Hepatocyte (in vitro differentiated cells): ENCODE measurements around the gene C1GALT1C1L. TPM values are rescaled to one million over a fixed set of nuclear protein-coding genes. Genes with fewer than 3 reads are reported as not detected.

Source experiments
- DNase-seq: peaks from one replicate; pipeline ENCODE4 v3.0.0-alpha.2; 2016; ENCODE audit warnings: low spot score
- H2AFZ ChIP-seq: fragments of 200-600 bp; sonication (generic); 2 replicates; pipeline ENCODE4 v1.6.0; 2016; ENCODE audit warnings: antibody characterized with exemption, mild to moderate bottlenecking
- H3K27ac ChIP-seq: fragments of 200-600 bp; sonication (generic); 2 replicates; pipeline ENCODE4 v1.5.1; 2016; ENCODE audit warnings: mild to moderate bottlenecking
- H3K27me3 ChIP-seq: fragments of 200-600 bp; sonication (generic); 2 replicates; pipeline ENCODE4 v1.6.1; 2016
- H3K36me3 ChIP-seq: fragments of 200-600 bp; sonication (generic); replicated peaks from 2 replicates; pipeline ENCODE4 v1.5.1; 2016; ENCODE audit warnings: low read depth; ENCODE audit not compliant: insufficient read depth
- H3K4me1 ChIP-seq: fragments of 200-600 bp; sonication (generic); 2 replicates; pipeline ENCODE4 v1.5.1; 2016; ENCODE audit warnings: mild to moderate bottlenecking, moderate library complexity; ENCODE audit not compliant: insufficient read depth
- H3K4me2 ChIP-seq: fragments of 200-600 bp; sonication (generic); 2 replicates; pipeline ENCODE4 v1.6.0; 2016
- H3K4me3 ChIP-seq: fragments of 200-600 bp; sonication (generic); 2 replicates; pipeline ENCODE4 v1.5.1; 2016; ENCODE audit warnings: mild to moderate bottlenecking
- H3K79me2 ChIP-seq: fragments of 200-600 bp; sonication (generic); 2 replicates; pipeline ENCODE4 v1.6.0; 2017; ENCODE audit warnings: mild to moderate bottlenecking
- H3K9me2 ChIP-seq: fragments of 200-600 bp; sonication (generic); replicated peaks from 2 replicates; pipeline ENCODE4 v1.6.0; 2017; ENCODE audit warnings: mild to moderate bottlenecking; ENCODE audit not compliant: insufficient read depth
- H3K9me3 ChIP-seq: fragments of 200-600 bp; sonication (generic); 2 replicates; pipeline ENCODE4 v1.5.1; 2016; ENCODE audit warnings: low read depth, mild to moderate bottlenecking
- H4K20me1 ChIP-seq: fragments of 200-600 bp; sonication (generic); 2 replicates; pipeline ENCODE4 v1.6.0; 2016; ENCODE audit warnings: mild to moderate bottlenecking; ENCODE audit not compliant: insufficient read depth, poor library complexity, severe bottlenecking
- CTCF ChIP-seq: fragments of 200-600 bp; sonication (generic); IDR thresholded peaks from 2 replicates; pipeline ENCODE4 v1.5.1; 2016; ENCODE audit warnings: antibody characterized with exemption, mild to moderate bottlenecking; ENCODE audit not compliant: poor library complexity
- EZH2 ChIP-seq: fragments of 200-600 bp; sonication (generic); IDR thresholded peaks from 2 replicates; pipeline ENCODE4 v1.6.1; 2016; ENCODE audit warnings: antibody characterized with exemption, mild to moderate bottlenecking, borderline replicate concordance
- EZH2phosphoT487 ChIP-seq: fragments of 200-600 bp; sonication (generic); IDR thresholded peaks from one replicate; pipeline ENCODE4 v1.6.1; 2018; ENCODE audit warnings: antibody characterized with exemption, mild to moderate bottlenecking, low read depth, moderate library complexity; ENCODE audit not compliant: unreplicated experiment, severe bottlenecking
- WGBS: methylation state at CpG from one replicate; pipeline ENCODE4 v1.1.6; 2016; ENCODE audit warnings: low lambda C conversion rate; ENCODE audit errors: missing lambda C conversion rate; 5-methylcytosine and 5-hydroxymethylcytosine counted together
- polyA plus RNA-seq: library from polyadenylated mRNA; unstranded; fragments of >200 nt; fragmentation: Nextera tagmentation; extraction: Ambion mirVana; gene quantifications from 2 replicates; pipeline ENCODE4 v1.2.1, GENCODE V29; 2016
- total RNA-seq: library from RNA; depleted of rRNA; stranded (reverse); fragments of >200 nt; gene quantifications from 2 replicates; pipeline ENCODE4 v1.2.3, GENCODE V29; 2014

C1GALT1C1L gene
- total and polyA plus RNA-seq, 2 experiments from 2014 or later: 0.30 TPM; not detected in 1

- Histone ChIP-seq H3K4me3 (no peak overlapping the region), H3K4me1 (no peaks in the 10 kb centered on the region), H3K79me2 (no peaks in the 10 kb centered on the region), H3K27ac (no peak overlapping the region), H3K4me2 (no peak overlapping the region), H2AFZ (no peak overlapping the region), H3K9me3 (no peaks in the 10 kb centered on the region), H3K27me3 (no peaks in the 10 kb centered on the region), H3K36me3 (no peaks in the 10 kb centered on the region), H3K9me2 (no peaks in the 10 kb centered on the region), H4K20me1 (no peaks in the 10 kb centered on the region)
- no peak for DNase-seq
- TF ChIP-seq EZH2: no peak
- no peak for TF ChIP-seq EZH2phosphoT487
- TF ChIP-seq CTCF: no peak
- 65% methylated on average over 2 of the region's 2 CpGs for WGBS
Observed at GRCh38 chr2:43714164-43714563, 37.9 kb upstream of the C1GALT1C1L start.

GRCh38 chr2:43710866-43711265 lies 34.6 kb upstream of the C1GALT1C1L start:
- no peaks in the 10 kb centered on the region for H4K20me1 ChIP-seq
- no peak for TF ChIP-seq CTCF
- TF ChIP-seq EZH2phosphoT487: no peak
- TF ChIP-seq EZH2: no peak
- H2AFZ ChIP-seq: no peak overlapping the region
- H3K4me2 ChIP-seq: no peak overlapping the region
- DNase-seq: no peak
- H3K9me3 ChIP-seq: no peaks in the 10 kb centered on the region
- H3K9me2 ChIP-seq: no peaks in the 10 kb centered on the region
- no peaks in the 10 kb centered on the region for H3K4me1 ChIP-seq
- H3K4me3 ChIP-seq: no peak overlapping the region
- H3K36me3 ChIP-seq: no peaks in the 10 kb centered on the region
- H3K27me3 ChIP-seq: no peaks in the 10 kb centered on the region
- H3K27ac ChIP-seq: no peak overlapping the region
- no peaks in the 10 kb centered on the region for H3K79me2 ChIP-seq

GRCh38 chr2:43708891-43709290 lies 32.7 kb upstream of the C1GALT1C1L start:
- H3K9me2 ChIP-seq: no peaks in the 10 kb centered on the region
- no peak overlapping the region for H3K4me3 ChIP-seq
- no peak overlapping the region for H3K27ac ChIP-seq
- H3K79me2 ChIP-seq: no peaks in the 10 kb centered on the region
- DNase-seq: no peak
- no peaks in the 10 kb centered on the region for H3K36me3 ChIP-seq
- H3K4me2 ChIP-seq: no peak overlapping the region
- no peak overlapping the region for H2AFZ ChIP-seq
- H3K4me1 ChIP-seq: no peaks in the 10 kb centered on the region
- no peaks in the 10 kb centered on the region for H4K20me1 ChIP-seq
- TF ChIP-seq EZH2 (no peak), CTCF (no peak)
- H3K9me3 ChIP-seq: no peaks in the 10 kb centered on the region
- no peaks in the 10 kb centered on the region for H3K27me3 ChIP-seq

- WGBS: 90% methylated on average over 6 of the region's 6 CpGs
- Histone ChIP-seq H3K4me2 (no peak overlapping the region), H3K27ac (no peak overlapping the region), H3K27me3 (no peaks in the 10 kb centered on the region), H3K9me2 (no peaks in the 10 kb centered on the region), H3K4me3 (no peak overlapping the region), H4K20me1 (no peaks in the 10 kb centered on the region), H3K9me3 (no peaks in the 10 kb centered on the region), H3K36me3 (no peaks in the 10 kb centered on the region), H2AFZ (no peak overlapping the region), H3K4me1 (no peaks in the 10 kb centered on the region), H3K79me2 (no peaks in the 10 kb centered on the region)
- DNase-seq: no peak
- no peak for TF ChIP-seq CTCF
- TF ChIP-seq EZH2: no peak
- no peak for TF ChIP-seq EZH2phosphoT487
Observed at GRCh38 chr2:43708178-43708577, 31.9 kb upstream of the C1GALT1C1L start.
